GM18909 (cell line): Measurements from ENCODE around the gene C12orf43.

Experiments
- ATAC-seq: cut with Tn5 transposase; IDR thresholded peaks from one replicate; pipeline ENCODE4 v1.9.1; 2021; ENCODE audit warnings: mild to moderate bottlenecking; ENCODE audit not compliant: unreplicated experiment, poor library complexity

C12orf43 gene

DNA sequence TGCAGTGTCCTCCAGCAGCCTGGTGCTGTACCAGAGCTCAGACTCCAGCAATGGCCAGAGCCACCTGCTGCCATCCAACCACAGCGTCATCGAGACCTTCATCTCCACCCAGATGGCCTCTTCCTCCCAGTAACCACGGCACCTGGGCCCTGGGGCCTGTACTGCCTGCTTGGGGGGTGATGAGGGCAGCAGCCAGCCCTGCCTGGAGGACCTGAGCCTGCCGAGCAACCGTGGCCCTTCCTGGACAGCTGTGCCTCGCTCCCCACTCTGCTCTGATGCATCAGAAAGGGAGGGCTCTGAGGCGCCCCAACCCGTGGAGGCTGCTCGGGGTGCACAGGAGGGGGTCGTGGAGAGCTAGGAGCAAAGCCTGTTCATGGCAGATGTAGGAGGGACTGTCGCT is 15.2 kb downstream of the C12orf43 start:
- ATAC-seq: no peak

DNA sequence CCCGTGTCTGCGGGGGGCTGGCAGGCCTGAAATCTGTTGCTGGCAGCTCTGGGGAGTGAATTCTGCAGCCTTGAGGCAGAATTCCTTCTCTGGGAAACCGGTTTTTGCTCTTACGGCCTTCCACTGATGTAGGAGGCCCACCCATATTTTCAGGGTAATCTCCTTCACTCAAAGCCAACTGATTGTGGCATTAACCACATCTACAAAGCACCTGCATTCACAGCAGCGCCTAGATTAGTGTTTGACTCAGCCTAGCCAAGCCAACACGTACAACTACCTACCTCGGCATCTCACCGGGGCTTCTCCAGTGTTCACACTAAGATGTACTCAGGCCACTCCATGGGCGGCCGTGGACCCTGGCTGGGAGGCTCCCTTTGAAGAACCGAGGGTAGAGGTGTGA is 15.8 kb downstream of the C12orf43 start:
- no peak for ATAC-seq

DNA sequence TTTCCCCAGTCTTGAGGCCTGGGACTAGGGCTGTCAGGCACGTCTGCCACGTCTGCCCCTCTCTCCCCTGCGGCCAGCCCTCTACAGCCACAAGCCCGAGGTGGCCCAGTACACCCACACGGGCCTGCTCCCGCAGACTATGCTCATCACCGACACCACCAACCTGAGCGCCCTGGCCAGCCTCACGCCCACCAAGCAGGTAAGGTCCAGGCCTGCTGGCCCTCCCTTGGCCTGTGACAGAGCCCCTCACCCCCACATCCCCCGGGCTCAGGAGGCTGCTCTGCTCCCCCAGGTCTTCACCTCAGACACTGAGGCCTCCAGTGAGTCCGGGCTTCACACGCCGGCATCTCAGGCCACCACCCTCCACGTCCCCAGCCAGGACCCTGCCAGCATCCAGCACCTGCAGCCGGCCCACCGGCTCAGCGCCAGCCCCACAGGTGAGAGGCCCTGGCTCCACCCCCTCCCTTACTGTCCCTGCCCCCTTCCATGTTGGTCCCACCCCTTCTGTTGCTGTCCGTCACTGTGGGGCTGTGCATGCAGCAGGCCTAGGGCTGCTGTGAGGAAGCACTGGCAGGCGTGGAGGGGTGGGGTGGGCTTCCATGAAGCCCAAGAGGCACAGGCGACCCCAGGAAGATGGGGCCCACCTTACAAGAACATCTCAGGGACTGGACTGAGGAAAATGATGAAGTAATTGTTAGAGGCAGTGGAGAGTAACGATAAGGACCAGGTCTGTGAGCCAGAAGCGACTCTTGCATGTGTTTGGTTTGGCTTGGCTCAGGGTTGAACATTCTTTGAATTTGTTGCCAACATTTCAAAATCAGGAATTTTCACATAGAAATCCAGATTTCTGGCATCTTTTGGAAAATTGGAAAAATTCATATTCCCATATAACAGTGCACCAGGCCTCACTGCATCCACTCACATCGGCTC is 16.8 kb downstream of the C12orf43 start:
- no peak for ATAC-seq

DNA sequence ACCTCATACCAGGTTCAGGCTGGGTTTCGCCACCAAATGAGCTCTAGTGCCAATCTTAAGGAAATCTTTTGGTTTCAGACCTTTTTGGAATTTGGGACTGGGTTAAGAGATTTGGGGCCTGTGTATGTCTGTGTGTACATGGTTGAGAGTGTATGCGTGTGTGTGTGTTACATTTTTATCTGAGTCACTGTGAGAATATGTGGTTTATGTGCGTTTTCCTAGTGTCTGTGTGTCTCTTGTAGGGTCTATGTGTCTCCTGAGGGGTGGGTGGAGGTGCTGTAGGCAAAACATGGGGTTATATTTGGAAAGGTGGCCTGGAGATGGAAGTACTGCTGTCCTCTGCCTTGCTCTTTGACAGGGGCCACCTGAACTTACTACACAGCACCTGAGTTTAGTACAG is 17.9 kb downstream of the C12orf43 start:
- no peak for ATAC-seq

DNA sequence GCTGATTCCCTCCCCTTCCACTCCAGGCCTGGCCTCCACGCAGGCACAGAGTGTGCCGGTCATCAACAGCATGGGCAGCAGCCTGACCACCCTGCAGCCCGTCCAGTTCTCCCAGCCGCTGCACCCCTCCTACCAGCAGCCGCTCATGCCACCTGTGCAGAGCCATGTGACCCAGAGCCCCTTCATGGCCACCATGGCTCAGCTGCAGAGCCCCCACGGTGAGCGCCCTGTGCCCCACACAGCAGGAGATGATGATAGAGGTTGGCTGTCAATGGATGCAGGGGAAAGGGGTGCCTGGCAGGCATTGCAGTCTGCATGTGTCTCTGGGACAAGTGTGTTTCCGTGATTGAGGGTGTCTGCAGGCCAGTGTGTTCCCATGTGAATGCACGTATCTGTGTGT is 18.8 kb downstream of the C12orf43 start:
- ATAC-seq: no peak

DNA sequence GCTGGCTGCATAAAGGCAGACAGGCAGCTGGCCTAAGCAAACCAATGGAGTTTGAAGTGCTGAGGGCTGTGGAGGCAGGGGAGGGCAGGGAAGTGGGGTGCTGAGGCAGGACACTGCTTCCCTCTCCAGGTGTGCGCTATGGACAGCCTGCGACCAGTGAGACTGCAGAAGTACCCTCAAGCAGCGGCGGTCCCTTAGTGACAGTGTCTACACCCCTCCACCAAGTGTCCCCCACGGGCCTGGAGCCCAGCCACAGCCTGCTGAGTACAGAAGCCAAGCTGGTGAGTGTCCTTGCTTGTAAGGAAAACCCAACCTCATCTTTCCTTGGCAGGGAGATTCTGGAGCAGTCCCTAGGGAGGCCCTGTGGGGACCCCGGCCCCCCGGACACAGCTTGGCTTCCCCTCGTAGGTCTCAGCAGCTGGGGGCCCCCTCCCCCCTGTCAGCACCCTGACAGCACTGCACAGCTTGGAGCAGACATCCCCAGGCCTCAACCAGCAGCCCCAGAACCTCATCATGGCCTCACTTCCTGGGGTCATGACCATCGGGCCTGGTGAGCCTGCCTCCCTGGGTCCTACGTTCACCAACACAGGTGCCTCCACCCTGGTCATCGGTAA is 20.0 kb downstream of the C12orf43 start:
- no peak for ATAC-seq

DNA sequence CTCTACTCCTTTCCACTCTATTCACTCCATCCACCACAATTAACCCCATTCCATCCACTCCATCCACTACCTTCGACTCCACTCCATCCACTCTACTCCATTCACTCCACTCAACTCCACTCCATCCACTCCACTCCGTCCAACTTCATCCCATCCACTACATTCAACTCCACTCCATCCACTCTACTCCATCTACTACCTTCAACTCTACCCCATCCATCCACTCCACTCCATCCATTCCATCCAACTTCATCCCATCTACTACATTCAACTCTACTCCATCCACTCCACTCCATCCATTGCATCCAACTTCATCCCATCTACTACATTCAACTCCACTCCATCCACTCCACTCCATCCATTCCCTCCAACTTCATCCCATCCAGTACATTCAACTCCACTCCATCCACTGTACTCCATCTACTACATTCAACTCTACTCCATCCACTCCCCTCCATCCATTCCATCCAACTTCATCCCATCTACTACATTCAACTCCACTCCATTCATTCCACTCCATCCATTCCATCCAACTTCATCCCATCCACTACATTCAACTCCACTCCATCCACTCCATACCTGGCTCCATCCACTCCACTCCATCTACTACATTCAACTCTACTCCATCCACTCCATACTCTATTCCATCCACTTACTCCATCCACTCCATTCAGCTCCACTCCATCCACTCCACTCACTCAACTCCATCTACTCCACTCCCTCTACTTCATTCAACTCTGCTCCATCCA is 21.5 kb downstream of the C12orf43 start:
- ATAC-seq: no peak

DNA sequence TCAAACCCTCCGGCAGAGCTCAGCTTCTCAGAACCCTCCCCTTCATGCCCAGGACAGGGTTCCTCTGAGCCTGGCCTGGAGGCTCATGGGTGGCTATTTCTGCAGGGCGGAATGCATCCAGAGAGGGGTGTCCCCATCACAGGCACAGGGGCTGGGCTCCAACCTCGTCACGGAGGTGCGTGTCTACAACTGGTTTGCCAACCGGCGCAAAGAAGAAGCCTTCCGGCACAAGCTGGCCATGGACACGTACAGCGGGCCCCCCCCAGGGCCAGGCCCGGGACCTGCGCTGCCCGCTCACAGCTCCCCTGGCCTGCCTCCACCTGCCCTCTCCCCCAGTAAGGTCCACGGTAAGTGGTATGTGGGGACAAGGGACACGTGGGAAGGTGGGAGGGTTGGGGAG is 22.2 kb downstream of the C12orf43 start:
- no peak for ATAC-seq

DNA sequence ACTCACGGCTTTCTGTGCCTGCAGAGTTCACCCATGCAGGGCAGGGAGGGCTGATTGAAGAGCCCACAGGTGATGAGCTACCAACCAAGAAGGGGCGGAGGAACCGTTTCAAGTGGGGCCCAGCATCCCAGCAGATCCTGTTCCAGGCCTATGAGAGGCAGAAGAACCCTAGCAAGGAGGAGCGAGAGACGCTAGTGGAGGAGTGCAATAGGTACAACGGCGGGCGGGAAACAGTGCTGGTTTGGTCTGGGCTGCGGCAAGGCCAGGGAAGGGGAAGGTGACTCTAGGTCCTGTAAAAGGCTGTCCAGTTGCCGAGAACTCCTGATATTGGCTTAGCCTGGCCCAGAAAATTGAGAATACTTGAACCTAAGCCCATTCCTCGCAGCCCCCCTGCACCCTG is 22.8 kb downstream of the C12orf43 start:
- ATAC-seq: no peak

DNA sequence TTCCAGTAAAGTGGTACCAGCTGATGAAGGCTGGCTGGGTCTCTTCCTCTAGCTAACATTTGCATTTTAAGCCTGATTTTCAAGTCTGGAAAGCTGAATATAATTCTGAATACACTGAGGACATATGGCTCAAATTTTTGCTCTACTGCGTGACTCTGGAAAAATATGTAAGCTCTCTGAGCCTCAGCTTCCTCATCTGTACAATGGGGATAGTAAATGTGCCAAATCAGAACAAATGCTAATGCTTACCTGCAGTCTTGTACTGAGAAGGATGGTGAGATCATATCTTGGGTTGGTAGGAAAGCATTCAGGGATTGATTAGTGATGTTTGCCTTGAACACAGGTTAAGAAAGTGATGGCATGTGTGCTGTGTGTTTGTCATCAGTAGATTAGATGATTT is 23.3 kb downstream of the C12orf43 start:
- ATAC-seq: no peak

DNA sequence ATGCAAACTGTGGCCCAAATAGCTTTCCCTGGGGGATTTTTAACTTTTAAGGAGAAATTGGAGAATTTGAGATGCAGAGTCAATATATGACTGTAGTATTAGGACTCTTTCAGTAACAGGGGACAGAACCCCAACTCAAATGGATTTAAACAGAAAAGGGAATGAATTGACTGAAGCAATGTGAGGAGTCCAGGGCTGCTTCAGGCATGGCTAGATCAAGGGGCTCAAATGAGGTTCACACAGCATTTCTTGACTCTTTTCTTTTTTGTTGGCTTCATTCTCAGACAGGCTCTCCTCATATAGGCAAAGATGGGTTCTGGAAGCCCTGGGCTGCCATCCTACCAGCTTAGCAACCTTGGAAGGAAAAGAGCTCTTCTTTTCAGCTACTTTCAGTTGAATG is 24.3 kb downstream of the C12orf43 start:
- no peak for ATAC-seq

DNA sequence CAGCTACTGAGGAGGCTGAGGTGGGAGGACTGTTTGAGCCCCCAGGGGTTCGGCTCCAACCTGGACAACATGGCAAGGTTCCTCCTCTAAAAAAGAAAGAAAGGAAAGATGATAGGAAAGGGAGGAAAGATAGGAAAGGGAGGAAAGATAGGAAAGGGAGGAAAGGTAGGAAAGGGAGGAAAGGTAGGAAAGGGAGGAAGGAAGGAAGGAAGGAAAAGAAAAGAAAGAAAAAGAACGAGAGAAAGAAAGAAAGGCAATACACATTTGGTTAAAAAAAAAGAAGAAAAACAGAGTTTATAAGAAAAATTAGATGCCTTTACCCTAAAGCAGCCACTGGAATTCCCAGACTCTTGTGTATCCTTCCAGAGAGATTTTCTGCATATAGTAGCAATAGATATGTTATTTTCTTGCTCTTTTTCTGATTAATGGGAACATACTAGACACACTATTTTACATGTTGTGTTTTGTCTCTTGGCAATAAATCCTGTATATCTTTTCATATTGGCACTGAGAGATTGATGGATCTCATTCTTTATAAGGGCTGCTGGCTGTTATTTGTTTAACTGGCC is 25.7 kb downstream of the C12orf43 start:
- no peak for ATAC-seq

DNA sequence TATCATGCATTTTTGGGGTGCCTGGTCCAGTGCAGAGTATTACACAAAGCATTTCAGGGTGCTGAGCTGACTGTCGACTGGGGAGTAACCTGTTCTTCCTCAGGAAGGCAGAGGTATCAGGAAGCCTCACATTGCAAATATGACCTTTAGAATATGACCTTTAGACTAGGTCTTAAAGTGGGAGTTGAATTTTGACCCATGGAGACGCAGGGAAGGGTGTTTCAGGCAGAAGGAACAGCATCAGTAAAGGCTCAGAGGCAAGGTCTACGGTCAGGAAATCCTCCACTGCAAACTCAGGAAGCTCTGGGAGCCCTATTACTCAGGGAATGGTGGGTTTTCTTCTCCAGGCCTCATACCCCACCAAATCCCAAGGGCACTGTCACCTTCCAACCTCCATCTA is 26.6 kb downstream of the C12orf43 start:
- ATAC-seq: no peak

DNA sequence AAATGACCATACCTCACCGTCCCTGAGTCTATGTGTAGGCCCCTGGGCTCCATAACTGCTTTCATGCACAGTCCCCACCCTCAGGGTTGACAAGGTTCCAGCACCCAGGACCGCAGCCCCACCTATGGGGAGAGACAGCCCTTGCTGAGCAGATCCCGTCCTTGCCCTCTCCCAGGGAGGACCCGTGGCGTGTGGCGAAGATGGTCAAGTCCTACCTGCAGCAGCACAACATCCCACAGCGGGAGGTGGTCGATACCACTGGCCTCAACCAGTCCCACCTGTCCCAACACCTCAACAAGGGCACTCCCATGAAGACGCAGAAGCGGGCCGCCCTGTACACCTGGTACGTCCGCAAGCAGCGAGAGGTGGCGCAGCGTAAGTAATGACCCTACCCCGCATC is 27.6 kb downstream of the C12orf43 start:
- ATAC-seq: no peak

DNA sequence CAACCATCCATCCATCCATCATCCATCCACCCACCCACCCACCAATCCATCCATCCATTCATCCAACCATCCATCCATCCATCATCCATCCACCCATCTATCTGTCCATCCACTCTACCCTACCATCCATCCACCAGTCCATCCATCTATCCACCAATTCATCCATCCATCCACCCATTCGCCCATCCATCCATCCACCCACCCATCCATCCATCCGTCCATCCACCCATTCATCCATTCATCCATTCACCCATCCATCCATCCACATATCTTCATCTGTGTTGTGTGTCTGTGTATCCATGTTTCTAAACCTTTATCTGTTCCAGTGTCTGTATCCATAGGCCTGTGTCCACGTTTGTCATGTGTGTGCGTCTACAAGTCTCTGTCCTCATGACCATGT is 28.1 kb downstream of the C12orf43 start:
- no peak for ATAC-seq

DNA sequence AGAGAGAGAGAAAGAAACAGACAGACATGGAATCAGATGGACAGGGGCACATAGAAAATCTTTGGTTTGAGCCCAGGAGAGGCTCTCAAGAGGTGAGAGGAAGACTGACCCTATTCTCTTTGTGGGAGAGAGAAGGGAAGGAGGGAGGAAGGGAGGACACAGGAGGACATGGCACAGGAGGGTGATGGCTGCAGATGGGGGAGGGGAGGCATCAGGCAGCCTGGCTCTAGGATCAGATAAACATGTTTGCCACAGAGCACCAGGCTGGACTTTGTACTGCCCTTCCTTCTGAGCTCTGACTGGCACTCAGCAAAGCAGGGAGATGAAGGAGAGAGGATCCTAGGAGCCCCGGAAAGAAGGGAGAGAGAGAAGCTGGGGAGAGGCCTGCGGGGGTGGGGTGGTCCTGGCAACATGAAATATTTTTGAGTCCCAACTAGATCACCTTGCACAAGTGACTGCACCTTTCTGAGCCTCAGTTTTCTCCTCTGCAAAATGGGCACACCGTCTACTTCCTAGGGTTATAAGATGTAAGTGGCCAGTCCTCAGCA is 31.9 kb downstream of the C12orf43 start:
- ATAC-seq: no peak

DNA sequence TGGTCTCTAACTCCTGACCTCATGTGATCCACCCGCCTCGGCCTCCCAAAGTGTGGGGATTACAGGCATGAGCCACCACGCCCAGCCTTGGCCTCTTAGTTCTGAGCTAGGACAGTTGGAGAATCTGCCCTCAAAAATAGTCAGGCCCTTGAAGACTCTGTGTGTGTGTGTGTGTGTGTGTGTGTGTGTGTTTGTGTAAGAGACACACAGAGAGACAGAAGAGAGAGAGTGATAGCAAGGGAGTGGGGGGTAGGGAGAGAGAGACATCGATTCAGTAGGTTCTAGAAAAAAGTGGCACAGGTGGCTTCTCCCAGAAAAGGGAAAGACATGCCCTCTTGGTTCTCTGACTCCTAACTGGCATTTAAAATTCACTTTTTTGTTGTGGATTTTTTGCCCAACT is 32.5 kb downstream of the C12orf43 start:
- ATAC-seq: no peak

DNA sequence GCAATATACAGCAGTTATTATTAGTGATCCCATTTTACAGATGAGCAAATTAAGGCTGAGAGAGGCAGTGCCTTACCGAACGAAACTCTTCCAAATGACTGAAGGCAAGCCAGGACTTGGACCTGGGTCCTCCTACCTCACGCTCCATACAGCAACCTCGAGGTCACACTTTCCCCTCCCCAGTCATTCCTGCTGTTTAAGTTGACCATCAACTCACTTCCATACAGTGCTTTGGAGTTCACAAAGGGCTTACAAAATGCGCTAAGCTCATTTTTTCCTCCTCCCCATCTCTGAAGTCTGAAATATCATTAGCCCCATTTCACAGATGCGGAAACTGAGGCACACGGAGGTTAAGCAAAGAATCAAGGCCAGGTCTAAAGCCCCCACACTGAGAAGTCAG is 33.6 kb downstream of the C12orf43 start:
- no peak for ATAC-seq

DNA sequence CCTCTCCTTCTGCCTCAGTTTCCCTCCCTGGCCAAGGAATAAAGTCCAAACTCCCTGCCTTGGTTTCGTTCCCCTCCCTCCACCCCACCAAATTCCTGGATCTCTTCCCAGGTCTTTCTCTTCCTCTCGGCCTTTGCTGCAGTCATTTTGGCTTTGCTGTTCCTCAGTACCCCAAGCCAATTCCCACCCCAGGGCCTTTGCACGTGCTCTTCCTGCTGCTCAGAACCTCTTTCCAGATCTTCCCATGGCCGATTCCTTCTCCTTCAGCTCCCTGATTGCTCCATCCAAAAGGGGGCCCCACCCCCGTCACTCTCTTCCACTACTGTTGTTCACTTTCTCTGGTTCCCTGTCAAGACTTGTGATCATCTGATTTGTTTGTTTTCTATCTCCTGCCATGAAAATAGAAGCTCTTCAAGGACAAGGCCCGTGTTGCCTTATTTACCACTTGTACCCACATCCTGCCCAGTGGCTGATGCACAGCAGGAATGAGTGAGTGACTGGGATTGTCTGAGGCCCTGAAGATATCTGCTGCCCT is 34.8 kb downstream of the C12orf43 start:
- no peak for ATAC-seq

DNA sequence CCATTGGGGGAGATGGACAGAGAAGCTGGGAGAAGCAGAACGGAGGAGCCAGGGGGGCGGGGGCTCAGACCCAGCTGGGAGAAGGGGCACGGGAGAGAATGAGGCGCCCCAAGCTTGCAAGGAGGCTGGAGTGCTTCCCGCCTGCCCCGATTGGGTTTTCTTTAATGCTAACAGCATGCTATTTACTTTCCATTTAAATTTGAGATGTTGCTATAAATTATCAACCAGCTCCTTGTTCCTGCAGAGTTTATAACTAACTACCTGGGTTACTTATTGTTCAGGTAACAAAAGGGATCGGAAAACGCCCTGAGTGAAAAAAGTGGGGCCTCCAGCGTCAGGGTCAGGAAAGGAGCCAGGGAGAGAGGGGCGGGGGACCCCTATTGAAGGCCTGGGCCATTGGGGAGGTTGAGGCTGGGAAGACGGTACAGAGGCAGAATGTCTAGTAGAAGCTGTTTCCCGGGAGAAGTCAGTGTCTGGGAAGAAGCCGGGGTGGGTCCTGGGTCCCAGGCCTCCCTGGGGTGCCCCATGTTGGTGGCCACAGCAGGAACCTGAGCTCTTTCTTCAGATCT is 35.4 kb downstream of the C12orf43 start:
- ATAC-seq: no peak
